Gastrocnemius medialis (tissue), 4 donors: ENCODE results near the gene G0S2.

ENCODE experiments used
- POLR2A ChIP-seq, 2 donors: fragments of 450-650 bp; IDR thresholded peaks; one replicate each; pipeline ENCODE4 v1.6.1; 2017; ENCODE audit warnings: antibody characterized with exemption in 2 of 2, mild to moderate bottlenecking in 2 of 2, moderate library complexity in 2 of 2
- TF ChIP-seq, protein P1 (sequence below), 5 experiments: fragments of 450-650 bp in 3 of 5; fragments of 200-600 bp in 2 of 5; sonication (generic) in 2 of 5; IDR thresholded peaks in 4 of 5; conservative IDR thresholded peaks in 1 of 5; 1 replicate in 4 of 5; 2 replicates in 1 of 5; pipeline ENCODE4 v1.5.1; 2016 to 2019; ENCODE audit warnings: antibody characterized with exemption in 5 of 5, mild to moderate bottlenecking in 3 of 5, moderate library complexity in 3 of 5

DNA sequence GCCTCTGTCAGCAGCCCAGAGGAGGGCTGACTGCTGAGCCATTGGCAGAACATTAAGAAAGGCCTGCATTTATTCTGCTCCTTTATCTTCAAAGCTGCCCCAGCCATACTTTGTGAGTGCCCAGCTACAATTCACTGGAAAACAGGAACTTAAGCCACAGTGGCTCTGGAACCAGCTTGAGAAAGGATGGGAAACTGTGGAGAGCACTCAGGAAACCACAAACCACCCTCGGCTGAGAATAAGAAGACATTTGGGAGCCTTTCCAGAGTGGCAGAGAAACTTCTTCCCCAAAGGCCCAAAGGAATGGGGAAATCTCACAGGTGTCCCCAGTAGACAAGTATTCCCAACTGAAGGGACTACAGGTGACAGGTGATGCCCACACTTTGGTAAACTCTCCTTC is 24.8 kb upstream of the G0S2 start:
- TF ChIP-seq, protein P1, sequence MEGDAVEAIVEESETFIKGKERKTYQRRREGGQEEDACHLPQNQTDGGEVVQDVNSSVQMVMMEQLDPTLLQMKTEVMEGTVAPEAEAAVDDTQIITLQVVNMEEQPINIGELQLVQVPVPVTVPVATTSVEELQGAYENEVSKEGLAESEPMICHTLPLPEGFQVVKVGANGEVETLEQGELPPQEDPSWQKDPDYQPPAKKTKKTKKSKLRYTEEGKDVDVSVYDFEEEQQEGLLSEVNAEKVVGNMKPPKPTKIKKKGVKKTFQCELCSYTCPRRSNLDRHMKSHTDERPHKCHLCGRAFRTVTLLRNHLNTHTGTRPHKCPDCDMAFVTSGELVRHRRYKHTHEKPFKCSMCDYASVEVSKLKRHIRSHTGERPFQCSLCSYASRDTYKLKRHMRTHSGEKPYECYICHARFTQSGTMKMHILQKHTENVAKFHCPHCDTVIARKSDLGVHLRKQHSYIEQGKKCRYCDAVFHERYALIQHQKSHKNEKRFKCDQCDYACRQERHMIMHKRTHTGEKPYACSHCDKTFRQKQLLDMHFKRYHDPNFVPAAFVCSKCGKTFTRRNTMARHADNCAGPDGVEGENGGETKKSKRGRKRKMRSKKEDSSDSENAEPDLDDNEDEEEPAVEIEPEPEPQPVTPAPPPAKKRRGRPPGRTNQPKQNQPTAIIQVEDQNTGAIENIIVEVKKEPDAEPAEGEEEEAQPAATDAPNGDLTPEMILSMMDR (IDR thresholded peaks at IDR 0.05 in 4 of 5, conservative IDR thresholded peaks at IDR 0.05 in 1 of 5): no peak
- no peak for TF ChIP-seq POLR2A (IDR thresholded peaks at IDR 0.05)
